Left ventricle myocardium inferior (tissue), 1 donor: ENCODE measurements around the gene TSEN2. TPM values are rescaled to one million over a fixed set of nuclear protein-coding genes. Genes with fewer than 3 reads are reported as not detected.

Experiments
- DNase-seq: peaks from one replicate; pipeline ENCODE4 v3.0.0-alpha.2; 2020
- H3K27ac ChIP-seq: fragments of 200-600 bp; replicated peaks from 2 replicates; pipeline ENCODE4 v1.8.0; 2021
- H3K27me3 ChIP-seq: fragments of 200-600 bp; 2 replicates; pipeline ENCODE4 v1.8.0; 2021; ENCODE audit warnings: low read depth
- H3K36me3 ChIP-seq: fragments of 200-600 bp; 2 replicates; pipeline ENCODE4 v1.8.0; 2021
- H3K4me1 ChIP-seq: fragments of 200-600 bp; 2 replicates; pipeline ENCODE4 v1.8.0; 2021
- H3K4me3 ChIP-seq: fragments of 200-600 bp; 2 replicates; pipeline ENCODE4 v1.8.0; 2021; ENCODE audit warnings: mild to moderate bottlenecking, moderate library complexity
- H3K9me3 ChIP-seq: fragments of 200-600 bp; replicated peaks from 2 replicates; pipeline ENCODE4 v1.8.0; 2021
- CTCF ChIP-seq: fragments of 200-600 bp; IDR thresholded peaks from 2 replicates; pipeline ENCODE4 v1.8.0; 2021; ENCODE audit warnings: antibody characterized with exemption, mild to moderate bottlenecking, borderline replicate concordance
- intact Hi-C: fragments of 100-400 bp; cut with micrococcal nuclease; formaldehyde crosslinking; loops from one replicate; pipeline ENCODE4 v1.11.0; 2022
- total RNA-seq: library from RNA; stranded (reverse); fragmentation: NEBNext Ultra II Directional; extraction: Animal tissue kit (Norgen Biotek cat#: 25700); gene quantifications from one replicate; pipeline ENCODE4 v1.2.1, GENCODE V29; 2021
- donor health status: DM: no; HTN: yes; CAD: no; lungs with severe emphysema.

TSEN2 gene
- total RNA-seq, 1 donor from 2014 or later, result 22.5 TPM

GRCh38 chr3:12558706-12559105, 74.4 kb downstream of the TSEN2 start:
- H3K27ac ChIP-seq, result peak overlapping the region; percentile 98
- no peaks in the 10 kb centered on the region for H3K9me3 ChIP-seq
- peaks cover 4% of the 10 kb centered on the region for H3K27me3 ChIP-seq
- no peaks in the 10 kb centered on the region for H3K36me3 ChIP-seq
- intact Hi-C loops, result no loop called here
- no peak for DNase-seq
- TF ChIP-seq CTCF, result no peak
- H3K4me1 ChIP-seq, result peaks cover 83% of the 10 kb centered on the region
- H3K4me3 ChIP-seq, result peak overlapping the region; percentile 93

- Histone ChIP-seq H3K9me3 (no peaks in the 10 kb centered on the region), H3K36me3 (no peaks in the 10 kb centered on the region), H3K27ac (peak overlapping the region; percentile 98), H3K4me3 (peak overlapping the region; percentile 93), H3K4me1 (peaks cover 87% of the 10 kb centered on the region), H3K27me3 (no peaks in the 10 kb centered on the region)
- no peak for TF ChIP-seq CTCF
- intact Hi-C loops, result no loop called here
- no peak for DNase-seq
These were observed 75.2 kb downstream of the TSEN2 start for GRCh38 chr3:12559520-12559919.

GRCh38 chr3:12560505-12561190, 76.4 kb downstream of the TSEN2 start:
- TF ChIP-seq CTCF, result no peak
- no peak for DNase-seq
- intact Hi-C loops, result no loop called here
- peak overlapping the region; percentile 98 for H3K27ac ChIP-seq
- no peaks in the 10 kb centered on the region for H3K27me3 ChIP-seq
- H3K4me3 ChIP-seq, result peak overlapping the region; percentile 93
- H3K9me3 ChIP-seq, result peaks cover 3% of the 10 kb centered on the region
- peaks cover 94% of the 10 kb centered on the region for H3K4me1 ChIP-seq
- H3K36me3 ChIP-seq, result peaks cover 1% of the 10 kb centered on the region

DNA sequence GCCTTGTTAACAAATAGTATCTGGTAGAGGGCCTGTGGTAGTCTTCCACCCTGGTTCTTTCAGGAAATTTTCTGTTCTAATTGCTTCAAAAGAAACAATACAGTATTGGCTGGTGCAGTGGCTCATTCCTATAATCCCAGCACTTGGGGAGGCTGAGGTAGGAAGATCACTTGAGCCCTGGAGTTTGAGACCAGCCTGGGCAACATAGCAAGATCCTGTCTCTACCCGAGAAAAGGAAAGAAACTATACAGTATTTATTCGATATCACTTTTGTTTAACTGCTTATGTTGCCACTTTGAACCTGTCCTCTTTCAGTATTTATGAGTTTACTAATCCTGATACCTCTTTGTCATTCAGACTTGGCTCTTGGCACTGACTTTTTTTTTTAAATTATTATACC, 77.1 kb downstream of the TSEN2 start:
- H3K4me3 ChIP-seq, result no peak overlapping the region
- no peaks in the 10 kb centered on the region for H3K27me3 ChIP-seq
- peak overlapping the region; percentile 98 for H3K27ac ChIP-seq
- peaks cover 91% of the 10 kb centered on the region for H3K4me1 ChIP-seq
- no peak for TF ChIP-seq CTCF
- intact Hi-C loops, result no loop called here
- peaks cover 11% of the 10 kb centered on the region for H3K9me3 ChIP-seq
- no peak for DNase-seq
- peaks cover 6% of the 10 kb centered on the region for H3K36me3 ChIP-seq

DNA sequence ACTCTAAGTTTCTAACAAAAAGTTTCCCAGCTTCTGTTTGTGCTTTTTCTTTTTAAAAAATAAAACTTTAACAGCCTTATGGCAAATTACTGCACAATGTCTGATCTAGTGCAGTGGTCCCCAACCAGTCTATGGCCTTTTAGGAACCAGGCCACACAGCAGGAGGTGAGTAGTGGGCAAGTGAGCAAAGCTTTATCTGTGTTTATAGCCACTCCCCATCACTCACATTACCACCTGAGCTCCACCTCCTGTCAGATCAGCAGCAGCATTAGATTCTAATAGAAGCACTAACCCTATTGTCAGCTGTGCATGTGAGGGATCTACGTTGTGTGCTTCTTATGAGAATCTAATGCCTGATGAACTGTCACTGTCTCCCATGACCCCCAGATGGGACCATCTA, 78.2 kb downstream of the TSEN2 start:
- intact Hi-C loops, result no loop called here
- no peak overlapping the region for H3K4me3 ChIP-seq
- no peak for DNase-seq
- no peaks in the 10 kb centered on the region for H3K27me3 ChIP-seq
- peaks cover 89% of the 10 kb centered on the region for H3K4me1 ChIP-seq
- no peak for TF ChIP-seq CTCF
- peak overlapping the region; percentile 98 for H3K27ac ChIP-seq
- peaks cover 19% of the 10 kb centered on the region for H3K9me3 ChIP-seq
- peaks cover 6% of the 10 kb centered on the region for H3K36me3 ChIP-seq
